Omental fat pad (tissue), 4 donors: ENCODE data around the gene CHAF1B. TPM values are rescaled to one million over a fixed set of nuclear protein-coding genes. Genes with fewer than 3 reads are reported as not detected.

Experiments used
- ATAC-seq: fragments of 150-250 bp; one replicate; pipeline ENCODE4 v1.9.1; 2016; ENCODE audit warnings: mild to moderate bottlenecking, moderate library complexity; ENCODE audit not compliant: low FRiP score
- DNase-seq: peaks from one replicate; pipeline ENCODE4 v3.0.0-alpha.2; 2019; ENCODE audit warnings: low spot score
- CTCF ChIP-seq, 3 donors: fragments of 450-650 bp; IDR thresholded peaks; one replicate each; pipeline ENCODE4 v1.5.1; 2016 to 2017; ENCODE audit warnings: antibody characterized with exemption in 3 of 3, mild to moderate bottlenecking in 3 of 3, moderate library complexity in 2 of 3
- small RNA-seq: library from RNA; depleted of rRNA; stranded (forward); fragments of <200 nt; gene quantifications from one replicate; pipeline ENCODE3, GENCODE V24; 2016
- total RNA-seq, 4 donors: library from RNA; depleted of rRNA; stranded (reverse); fragments of >200 nt; gene quantifications; one replicate each; pipeline ENCODE4 v1.1.0, GENCODE V29; 2016

Gene CHAF1B
- total RNA-seq, 4 donors from 2014 or later, result 0.75 to 1.3 (median 1.0) TPM

- ATAC-seq (no peak), DNase-seq (no peak)
- no peak for TF ChIP-seq CTCF (IDR thresholded peaks at IDR 0.05)
Observed at GRCh38 chr21:36466061-36466511, 80.9 kb downstream of the CHAF1B start.

Small RNA genes lying within 50 kb of the gene (small RNA-seq; reads per million reads assigned to genes)
- gene ATP5MFP1, result not detected

Other genes starting within 250 kb of the CHAF1B start
- gene DOP1B, start 228.6 kb upstream of the CHAF1B start, total RNA-seq, result 10 to 100 TPM in 3 of 4 donors, 1 to 10 TPM in 1; 6.9 to 17.7 (median 15.1) TPM
- 10 to 100 TPM; 26.8 to 43.2 (median 34.1) TPM for gene MORC3, start 65.2 kb upstream of the CHAF1B start, total RNA-seq
- gene CLDN14, start 94.7 kb downstream of the CHAF1B start, total RNA-seq, result not detected